Measurements from ENCODE around the gene LBX2. TPM values are rescaled to one million over a fixed set of nuclear protein-coding genes. Genes with fewer than 3 reads are reported as not detected.
A peak's percentile ranks its signal among the peaks of the same experiment; 100 is the strongest.

The LBX2 gene
- total and polyA plus RNA-seq, 10 of the 15 experiments (the other 5 are each of a cell fraction or from before 2014, with no cell fraction given) = 0.08 to 4.0 (median 0.27) TPM

- TF ChIP-seq ATF2 (IDR thresholded peaks at IDR 0.05; ENCODE audit: low read length) (no peak), MYB (IDR thresholded peaks at IDR 0.05; ENCODE audit: borderline replicate concordance, low read depth, low read length) (no peak), TCF7 (IDR thresholded peaks at IDR 0.05; ENCODE audit: borderline replicate concordance) (no peak), MTA3 (IDR thresholded peaks at IDR 0.05; ENCODE audit: borderline replicate concordance, low read length) (no peak), PBX3 (IDR thresholded peaks at IDR 0.05; ENCODE audit: insufficient replicate concordance, low read depth, low read length) (no peak), IRF3 (IDR thresholded peaks at IDR 0.05) (no peak), ZNF384 (IDR thresholded peaks at IDR 0.05; ENCODE audit: borderline replicate concordance, low read depth, low read length) (no peak), CBX3 (IDR thresholded peaks at IDR 0.05; ENCODE audit: borderline replicate concordance, low read depth) (no peak), EGR1 (IDR thresholded peaks at IDR 0.05; ENCODE audit: borderline replicate concordance in 1 of 2, low read depth in 2 of 2, low read length in 2 of 2) (peak in 1 of 2 experiments; percentile 42; a peak in 1 of 3 replicates), IKZF1 (conservative IDR thresholded peaks at IDR 0.05) (peak; percentile 96), PRDM15 (CRISPR knock-in tag; IDR thresholded peaks at IDR 0.05) (no peak), FOXM1 (IDR thresholded peaks at IDR 0.05; ENCODE audit: low read depth, low read length) (no peak), RELA (IDR thresholded peaks at IDR 0.05; ENCODE audit: borderline replicate concordance, partially characterized antibody) (peak; percentile 56), KDM1A (IDR thresholded peaks at IDR 0.05; ENCODE audit: borderline replicate concordance) (no peak), SPI1 (IDR thresholded peaks at IDR 0.05; ENCODE audit: borderline replicate concordance, insufficient read depth, low read depth, low read length) (no peak), BMI1 (IDR thresholded peaks at IDR 0.05; ENCODE audit: borderline replicate concordance) (no peak), EP300 (IDR thresholded peaks at IDR 0.05; ENCODE audit: borderline replicate concordance in 1 of 2, control insufficient read depth in 1 of 2, low read depth in 2 of 2, low read length in 2 of 2) (0 out of 4 replicates have a peak, but pooled peaks of 1 of the 2 experiments have one; percentile 27), REST (IDR thresholded peaks at IDR 0.05; ENCODE audit: low read depth, low read length) (0 out of 2 replicates have a peak, but pooled peaks have one; percentile 10)
Measured at GRCh38 chr2:74457549-74458131, 41.8 kb downstream of the LBX2 start (continued).
